Erythroblast (primary cell): ENCODE measurements around the gene ZNF467.
A peak's percentile ranks its signal among the peaks of the same experiment; 100 is the strongest.

Source experiments
- DNase-seq, 2 experiments: peaks; one replicate each; lab custom pipeline; 2025; lab: John Stamatoyannopoulos, UW
- GATA1 ChIP-seq: IDR thresholded peaks from 2 replicates; pipeline ENCODE4 v1.6.1; 2011; ENCODE audit warnings: low read depth, mild to moderate bottlenecking, control low read depth, low read length, moderate library complexity
- POLR2A ChIP-seq: IDR thresholded peaks from 2 replicates; pipeline ENCODE4 v1.6.1; 2011; ENCODE audit warnings: mild to moderate bottlenecking, low read length

Gene ZNF467

DNA sequence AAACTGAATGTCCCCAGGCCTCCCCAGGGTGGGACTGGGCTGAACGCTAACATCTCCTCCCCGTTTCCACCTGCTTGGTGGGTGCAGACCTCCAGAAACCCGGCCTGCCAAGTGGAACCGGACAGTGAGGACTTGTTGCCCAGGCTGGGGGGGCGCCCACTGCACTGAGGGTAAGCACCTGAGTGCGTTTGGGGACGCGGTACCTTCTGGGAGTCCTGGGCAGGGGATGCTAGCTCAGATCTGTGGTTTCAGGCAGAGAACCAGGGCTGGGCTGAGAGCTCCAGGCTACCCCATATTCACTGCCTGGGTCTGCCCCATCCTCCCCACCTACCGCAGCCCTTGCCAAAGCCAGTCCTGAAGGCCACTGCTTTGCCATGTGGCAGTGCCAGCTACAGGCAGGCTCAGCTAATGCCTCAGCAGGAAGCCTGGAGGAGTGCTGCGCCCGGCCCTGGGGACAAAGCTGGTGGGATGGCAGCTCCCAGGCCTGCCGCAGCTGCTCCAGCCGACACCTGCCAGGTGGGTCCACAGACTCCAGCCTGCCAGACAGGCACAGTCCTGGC, 3.5 kb upstream of the ZNF467 start:
- no peak for DNase-seq
- TF ChIP-seq POLR2A (no peak), GATA1 (no peak)

DNA sequence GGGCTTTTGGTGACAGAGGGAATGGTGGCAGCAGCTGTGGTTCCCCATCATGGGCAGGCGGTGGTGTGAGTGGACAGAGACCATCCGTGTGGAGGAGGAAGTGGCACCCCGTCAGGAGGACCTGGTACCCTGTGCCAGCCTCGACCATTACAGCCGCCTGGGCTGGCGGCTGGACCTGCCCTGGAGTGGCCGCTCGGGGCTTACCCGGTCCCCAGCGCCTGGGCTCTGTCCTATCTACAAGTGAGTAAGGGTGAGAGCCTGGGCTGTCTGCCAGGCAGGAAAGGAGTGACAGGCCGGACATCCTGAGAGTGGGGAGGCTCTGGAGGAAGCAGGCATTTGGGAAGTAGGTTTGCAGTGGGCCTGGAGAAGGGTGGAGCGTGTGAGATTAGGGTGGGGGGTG, 2.9 kb upstream of the ZNF467 start:
- TF ChIP-seq POLR2A (no peak), GATA1 (no peak)
- no peak for DNase-seq

DNA sequence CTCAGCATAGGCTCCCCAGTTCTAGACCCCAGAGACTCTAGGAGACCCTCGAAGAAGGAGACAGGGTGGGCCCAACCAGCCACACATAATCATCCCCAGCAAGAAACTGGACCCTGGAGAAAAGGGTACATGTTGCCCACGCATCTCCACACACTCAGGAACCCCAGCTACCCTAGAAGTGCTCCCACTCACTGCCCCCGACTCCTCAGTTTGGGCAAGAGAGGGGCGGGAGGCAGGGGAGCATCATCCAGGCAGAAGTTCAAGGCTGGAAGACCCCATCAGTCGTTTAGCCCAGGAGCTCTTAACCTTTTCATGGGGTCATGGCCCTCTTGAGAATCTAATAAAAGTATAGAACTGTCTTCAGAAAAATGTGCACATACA, 1.8 kb upstream of the ZNF467 start:
- no peak for TF ChIP-seq POLR2A
- no peak for TF ChIP-seq GATA1
- DNase-seq, result no peak

- TF ChIP-seq POLR2A (no peak), GATA1 (no peak)
- DNase-seq, result no peak
These were observed 1.1 kb upstream of the ZNF467 start for GRCh38 chr7:149774237-149775175.

GRCh38 chr7:149772956-149773434, 393 bp downstream of the ZNF467 start:
- TF ChIP-seq GATA1 (no peak), POLR2A (no peak)
- DNase-seq, result peak; percentile 30 to 35

DNA sequence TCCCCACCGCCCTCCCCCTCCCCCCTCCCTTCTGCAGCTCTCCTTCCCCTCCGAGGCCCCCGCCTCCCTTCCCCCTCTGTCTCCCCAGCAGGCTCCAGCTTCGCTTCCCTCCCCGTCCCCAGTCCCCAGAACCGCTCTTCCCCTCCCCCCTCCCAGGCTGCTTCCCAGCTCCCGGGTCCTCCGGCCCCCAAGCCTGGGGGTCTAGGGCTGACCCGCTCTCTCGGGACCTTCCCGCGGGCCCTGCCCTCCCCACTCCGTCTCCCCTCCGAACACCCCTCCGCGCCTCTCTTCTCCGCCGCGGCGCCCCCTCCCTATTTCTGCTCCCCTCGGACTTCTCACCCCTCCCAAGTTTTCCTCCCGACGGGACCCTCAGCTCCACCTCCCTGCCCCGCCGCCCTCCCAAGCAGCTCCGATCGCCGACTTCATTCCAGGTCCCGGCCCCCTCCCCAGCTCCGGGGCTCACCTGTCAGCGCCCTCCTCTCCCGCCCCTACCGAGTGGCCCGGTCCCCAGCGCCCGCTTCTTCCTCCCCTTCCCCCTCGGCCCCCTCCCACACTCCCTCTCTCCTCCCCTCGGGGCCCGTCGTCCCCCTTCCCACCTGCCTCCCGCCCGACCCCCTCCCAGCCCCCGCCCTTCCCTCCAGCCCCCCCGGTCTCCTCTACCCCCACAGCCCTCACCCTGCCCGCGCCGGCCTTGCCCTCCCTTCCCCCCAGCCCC, 990 bp downstream of the ZNF467 start:
- TF ChIP-seq POLR2A (no peak), GATA1 (no peak)
- DNase-seq, result no peak

DNA sequence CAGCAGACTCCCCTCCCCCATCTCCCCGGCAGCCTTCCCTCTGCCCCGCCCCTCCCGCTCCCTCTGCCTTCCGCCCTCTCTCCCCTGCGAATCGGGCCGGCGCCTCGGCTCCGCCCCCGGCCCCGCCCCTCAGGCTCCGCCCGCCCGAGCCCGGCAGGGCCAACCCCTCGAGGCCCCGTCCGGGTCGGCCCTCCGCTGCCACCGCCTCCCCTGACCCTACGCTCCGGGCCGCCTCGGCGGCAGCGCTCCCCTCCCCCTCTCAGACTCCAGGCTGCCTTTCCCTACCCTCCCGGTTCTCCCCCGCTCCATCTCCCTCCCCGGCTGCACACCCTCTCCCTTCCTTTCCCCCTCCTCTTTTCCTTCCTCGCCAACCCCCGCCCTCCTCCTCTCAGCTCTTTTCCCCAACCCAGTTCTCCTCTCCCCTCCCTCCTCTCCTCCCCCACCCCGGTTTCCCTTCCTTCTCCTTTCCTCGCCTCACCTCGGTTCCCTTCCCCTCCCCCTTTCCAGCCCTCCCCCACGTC, 1.6 kb downstream of the ZNF467 start:
- DNase-seq, result peak; percentile 86 to 89

DNA sequence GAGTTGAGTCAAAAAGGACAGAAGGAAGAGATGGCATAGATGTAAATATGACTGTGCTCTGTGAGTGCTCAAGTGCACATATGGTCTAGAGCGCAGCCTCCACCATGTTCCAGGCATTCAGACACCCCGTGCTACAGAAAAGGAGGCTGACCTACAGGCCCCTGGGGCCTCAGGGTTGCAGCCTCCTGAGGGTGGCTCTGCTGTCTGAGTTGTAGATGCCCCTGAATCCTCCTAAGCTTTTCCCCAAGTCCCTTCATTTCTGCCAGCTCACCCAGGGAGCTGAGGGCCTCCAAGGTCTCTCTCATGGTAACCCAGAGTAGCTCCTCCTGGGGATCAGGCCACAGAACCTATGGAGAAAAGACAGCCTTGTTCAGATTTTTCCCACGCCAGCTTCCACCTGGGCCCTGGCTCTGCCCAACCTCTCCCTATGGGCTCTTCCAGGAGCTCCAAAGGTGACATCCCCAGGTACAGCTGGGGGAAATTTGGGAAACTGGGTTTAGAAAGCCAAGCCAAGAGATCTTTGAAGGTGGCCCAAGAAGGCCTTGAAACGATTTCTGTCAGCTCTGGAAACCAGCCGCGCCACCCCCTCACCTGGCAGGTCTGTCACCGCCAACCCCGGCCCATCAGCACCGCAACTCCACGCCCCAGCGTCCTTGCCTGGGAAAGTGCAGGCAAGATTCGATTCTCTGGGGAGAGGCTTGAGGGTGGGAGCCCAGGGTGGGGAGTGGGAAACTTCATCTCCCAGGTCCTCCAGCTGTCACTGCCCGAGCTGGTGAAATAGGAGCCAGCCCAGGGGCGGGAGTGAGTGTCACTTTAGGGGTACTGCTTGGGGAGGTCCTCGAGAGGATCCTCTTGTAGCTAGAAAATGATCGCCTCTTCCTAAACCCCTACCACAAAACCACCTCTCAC, 2.4 kb downstream of the ZNF467 start:
- no peak for TF ChIP-seq GATA1
- no peak for TF ChIP-seq POLR2A
- no peak for DNase-seq

More for the DNA sequence above, 1.6 kb downstream of the ZNF467 start:
- TF ChIP-seq GATA1 (no peak), POLR2A (no peak)

- DNase-seq, result no peak
- no peak for TF ChIP-seq POLR2A
- no peak for TF ChIP-seq GATA1
These were observed 3.5 kb downstream of the ZNF467 start for GRCh38 chr7:149769915-149770314.

DNA sequence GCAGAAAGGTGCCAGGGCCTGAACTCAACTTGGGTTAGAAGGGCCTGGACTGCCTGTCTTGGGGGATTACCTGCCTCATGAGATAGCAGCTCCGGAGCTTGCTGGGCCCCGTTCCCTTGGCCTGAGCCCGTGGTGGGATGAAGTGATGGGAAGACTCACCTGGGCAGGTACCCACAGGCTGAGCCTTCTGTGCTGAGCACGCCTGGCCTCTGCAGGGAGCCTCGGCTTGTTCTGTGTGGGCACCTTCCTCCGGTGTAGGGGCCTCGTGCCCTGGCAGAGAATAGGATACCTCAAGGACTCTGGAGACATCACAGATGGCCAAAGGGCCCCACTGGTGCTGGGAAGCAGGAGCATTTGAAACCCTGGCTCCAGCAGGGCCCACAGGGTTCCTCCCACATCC, 4.5 kb downstream of the ZNF467 start:
- TF ChIP-seq GATA1, result no peak
- TF ChIP-seq POLR2A, result no peak

DNA sequence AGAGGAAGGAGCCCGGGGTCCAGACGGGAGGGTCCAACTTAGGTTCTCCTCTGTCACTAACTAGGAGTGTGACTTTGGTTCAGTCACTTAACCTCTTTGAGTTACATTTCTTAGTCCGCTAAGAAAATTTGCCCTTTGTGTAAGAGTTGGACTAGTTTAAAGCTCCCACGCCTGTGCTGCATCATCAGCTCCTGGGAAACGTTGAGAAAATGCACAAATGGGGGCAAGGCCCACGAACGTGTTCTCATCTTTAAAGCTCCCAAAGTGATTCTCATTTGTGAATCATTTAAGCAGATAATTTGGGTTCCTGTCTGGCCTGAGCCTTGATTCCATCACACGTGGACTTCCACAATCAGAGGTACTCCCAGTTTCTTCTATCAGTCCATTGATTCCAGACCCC, 6.3 kb downstream of the ZNF467 start:
- no peak for DNase-seq
- no peak for TF ChIP-seq POLR2A
- no peak for TF ChIP-seq GATA1

More for the DNA sequence above, 4.5 kb downstream of the ZNF467 start:
- no peak for DNase-seq

- no peak for TF ChIP-seq GATA1
- TF ChIP-seq POLR2A, result no peak
These were observed 7.2 kb downstream of the ZNF467 start for GRCh38 chr7:149766135-149766675.

GRCh38 chr7:149765399-149766121, 7.8 kb downstream of the ZNF467 start:
- no peak for TF ChIP-seq POLR2A
- no peak for TF ChIP-seq GATA1
- DNase-seq, result no peak

More at GRCh38 chr7:149766135-149766675, 7.2 kb downstream of the ZNF467 start:
- no peak for DNase-seq
